ENCODE data around the gene IGBP1. TPM values are rescaled to one million over a fixed set of nuclear protein-coding genes. Genes with fewer than 3 reads are reported as not detected.

IGBP1 gene
- total RNA-seq, 1 donor from 2014 or later, result 69.1 TPM

- TF ChIP-seq CTCF (IDR thresholded peaks at IDR 0.05; ENCODE audit: unreplicated experiment), result no peak
- Mint-ChIP-seq H3K27ac (ENCODE audit: unreplicated experiment) (no peak overlapping the region), H3K27me3 (ENCODE audit: unreplicated experiment) (peaks cover 2% of the 10 kb centered on the region), H3K9me3 (ENCODE audit: unreplicated experiment) (no peaks in the 10 kb centered on the region), H3K4me3 (ENCODE audit: unreplicated experiment) (no peak overlapping the region), H3K4me1 (ENCODE audit: unreplicated experiment) (peaks cover 12% of the 10 kb centered on the region), H3K36me3 (ENCODE audit: low read depth, unreplicated experiment) (no peaks in the 10 kb centered on the region)
- DNase-seq (ENCODE audit: low spot score), result no peak
These were observed 39.0 kb downstream of the IGBP1 start for GRCh38 chrX:70172221-70172620.

- H3K27me3 Mint-ChIP-seq (ENCODE audit: unreplicated experiment), result peaks cover 2% of the 10 kb centered on the region
- TF ChIP-seq CTCF (IDR thresholded peaks at IDR 0.05; ENCODE audit: unreplicated experiment), result no peak
- H3K4me1 Mint-ChIP-seq (ENCODE audit: unreplicated experiment), result peaks cover 6% of the 10 kb centered on the region
- no peaks in the 10 kb centered on the region for H3K36me3 Mint-ChIP-seq (ENCODE audit: low read depth, unreplicated experiment)
- H3K27ac Mint-ChIP-seq (ENCODE audit: unreplicated experiment), result no peak overlapping the region
- DNase-seq (ENCODE audit: low spot score), result no peak
- H3K9me3 Mint-ChIP-seq (ENCODE audit: unreplicated experiment), result no peaks in the 10 kb centered on the region
- no peak overlapping the region for H3K4me3 Mint-ChIP-seq (ENCODE audit: unreplicated experiment)
These were observed 39.7 kb downstream of the IGBP1 start for GRCh38 chrX:70172964-70173363.

- no peak for DNase-seq (ENCODE audit: low spot score)
- H3K27ac Mint-ChIP-seq (ENCODE audit: unreplicated experiment), result no peak overlapping the region
- TF ChIP-seq CTCF (IDR thresholded peaks at IDR 0.05; ENCODE audit: unreplicated experiment), result no peak
These were observed 41.5 kb downstream of the IGBP1 start for GRCh38 chrX:70174754-70175153.

GRCh38 chrX:70175338-70175737, 42.1 kb downstream of the IGBP1 start:
- no peak for TF ChIP-seq CTCF (IDR thresholded peaks at IDR 0.05; ENCODE audit: unreplicated experiment)
- no peak for DNase-seq (ENCODE audit: low spot score)
- Mint-ChIP-seq H3K36me3 (ENCODE audit: low read depth, unreplicated experiment) (no peaks in the 10 kb centered on the region), H3K9me3 (ENCODE audit: unreplicated experiment) (no peaks in the 10 kb centered on the region), H3K27ac (ENCODE audit: unreplicated experiment) (no peak overlapping the region), H3K4me3 (ENCODE audit: unreplicated experiment) (no peak overlapping the region), H3K4me1 (ENCODE audit: unreplicated experiment) (no peaks in the 10 kb centered on the region), H3K27me3 (ENCODE audit: unreplicated experiment) (no peaks in the 10 kb centered on the region)

More at GRCh38 chrX:70174754-70175153, 41.5 kb downstream of the IGBP1 start:
- H3K4me1 Mint-ChIP-seq (ENCODE audit: unreplicated experiment), result no peaks in the 10 kb centered on the region
- no peaks in the 10 kb centered on the region for H3K36me3 Mint-ChIP-seq (ENCODE audit: low read depth, unreplicated experiment)
- H3K27me3 Mint-ChIP-seq (ENCODE audit: unreplicated experiment), result no peaks in the 10 kb centered on the region
- no peaks in the 10 kb centered on the region for H3K9me3 Mint-ChIP-seq (ENCODE audit: unreplicated experiment)
- no peak overlapping the region for H3K4me3 Mint-ChIP-seq (ENCODE audit: unreplicated experiment)

GRCh38 chrX:70176938-70177533, 43.8 kb downstream of the IGBP1 start, which contains the start of gene DGAT2L6:
Gene DGAT2L6 (plus strand): TSS chrX:70177483. CDS start chrX:70177583, 100 bp downstream.
- Mint-ChIP-seq H3K4me3 (ENCODE audit: unreplicated experiment) (no peak within 1 kb of the TSS), H3K27ac (ENCODE audit: unreplicated experiment) (no peak within 1 kb of the TSS), H3K4me1 (ENCODE audit: unreplicated experiment) (peaks cover 2% of the 10 kb centered on the region), H3K9me3 (ENCODE audit: unreplicated experiment) (no peaks in the 10 kb centered on the region), H3K36me3 (ENCODE audit: low read depth, unreplicated experiment) (no peaks in the 10 kb centered on the region), H3K27me3 (ENCODE audit: unreplicated experiment) (peaks cover 2% of the 10 kb centered on the region)
- TF ChIP-seq CTCF (IDR thresholded peaks at IDR 0.05; ENCODE audit: unreplicated experiment), result no peak
- DNase-seq (ENCODE audit: low spot score), result no peak
